Measurements from ENCODE around the gene SAP25.

DNA sequence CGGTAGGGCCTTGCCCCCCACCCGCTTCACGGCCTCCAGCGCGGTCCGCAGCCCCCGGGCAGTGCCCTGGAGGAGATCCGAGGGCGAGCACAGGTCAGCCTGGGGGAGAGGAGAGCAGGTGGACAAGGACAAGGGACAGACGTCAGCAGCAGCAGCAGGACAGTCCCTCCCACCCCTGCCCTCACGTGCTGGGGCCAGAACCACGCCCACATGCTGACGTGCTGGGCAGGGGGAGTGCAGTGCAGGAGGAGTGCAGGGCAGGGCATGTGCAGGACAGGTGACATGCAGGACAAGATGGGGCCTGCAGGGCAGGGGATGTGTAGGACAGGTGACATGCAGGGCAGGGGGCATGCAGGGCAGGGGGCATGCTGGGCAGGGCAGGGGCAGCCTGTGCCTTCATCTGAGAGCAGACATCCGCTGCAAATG, 1.5 kb upstream of the SAP25 start:
- TF ChIP-seq CTCF (IDR thresholded peaks at IDR 0.05): no peak
- no peak for TF ChIP-seq POLR2A (IDR thresholded peaks at IDR 0.05)

Data from lower leg skin (tissue), 3 donors.